Superior temporal gyrus (tissue), 1 donor: ENCODE data around the gene CHTF18.
"Not testable (repeated sequence)": the region's sequence is repeated elsewhere in the genome, so short reads cannot be mapped to it uniquely, and the experiment has no call there.

ENCODE experiments used
- DNase-seq: peaks from one replicate; pipeline ENCODE4 v3.0.0-alpha.2; 2016; ENCODE audit errors: extremely low spot score

Gene CHTF18

DNA sequence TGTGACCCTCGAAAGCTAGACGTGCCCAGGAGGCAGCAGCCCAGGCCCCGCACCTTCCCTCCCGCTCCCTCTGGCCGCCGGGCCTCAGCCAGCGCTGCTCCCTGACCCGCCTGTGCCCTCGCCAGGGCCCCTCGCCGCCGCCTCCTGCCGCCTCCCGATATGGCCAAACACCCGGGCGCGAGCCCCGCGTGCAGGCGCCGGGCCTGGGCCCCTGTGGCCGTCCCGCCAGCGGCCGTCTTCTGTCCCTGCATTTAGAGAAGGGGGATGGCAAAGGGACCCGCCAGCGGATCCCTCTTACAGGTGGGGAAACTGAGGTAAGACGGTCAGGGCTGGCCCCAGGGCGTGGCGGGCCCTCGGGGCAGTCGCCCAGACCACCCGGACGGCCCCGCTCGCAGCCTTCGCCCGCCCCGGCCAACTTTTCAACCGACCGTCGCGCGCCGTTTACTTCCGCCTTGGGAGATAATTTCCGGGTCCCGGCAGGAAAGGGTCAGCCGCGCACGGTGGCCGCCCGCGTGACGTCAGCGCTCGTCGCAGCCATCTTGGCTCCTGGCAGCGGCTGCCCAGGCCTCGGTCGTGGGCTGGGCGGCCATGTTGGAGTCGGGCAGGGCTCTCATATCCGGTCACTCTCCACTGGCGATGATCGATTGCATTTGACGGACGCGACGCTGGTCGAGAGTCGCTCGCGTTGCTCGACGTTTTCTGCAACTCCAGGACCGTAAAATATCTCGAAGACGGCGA, 19.1 kb downstream of the CHTF18 start:
- DNase-seq: peak; percentile 92

DNA sequence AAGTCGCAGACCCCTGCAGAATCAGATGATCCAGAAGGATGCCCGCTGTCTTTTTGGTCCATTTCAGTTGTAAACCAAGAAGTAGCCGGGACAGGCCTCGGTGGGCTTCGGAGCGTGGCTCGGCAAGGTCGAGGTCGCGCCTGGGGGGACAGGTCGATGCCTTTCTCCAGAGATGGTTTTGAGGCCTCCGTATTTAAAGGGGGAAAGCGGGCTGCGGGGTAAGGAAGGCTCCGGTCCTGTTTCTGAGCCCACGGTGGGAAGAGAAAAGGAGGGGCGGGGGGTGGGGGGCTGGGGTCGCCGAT, 19.6 kb downstream of the CHTF18 start:
- DNase-seq: no peak

DNA sequence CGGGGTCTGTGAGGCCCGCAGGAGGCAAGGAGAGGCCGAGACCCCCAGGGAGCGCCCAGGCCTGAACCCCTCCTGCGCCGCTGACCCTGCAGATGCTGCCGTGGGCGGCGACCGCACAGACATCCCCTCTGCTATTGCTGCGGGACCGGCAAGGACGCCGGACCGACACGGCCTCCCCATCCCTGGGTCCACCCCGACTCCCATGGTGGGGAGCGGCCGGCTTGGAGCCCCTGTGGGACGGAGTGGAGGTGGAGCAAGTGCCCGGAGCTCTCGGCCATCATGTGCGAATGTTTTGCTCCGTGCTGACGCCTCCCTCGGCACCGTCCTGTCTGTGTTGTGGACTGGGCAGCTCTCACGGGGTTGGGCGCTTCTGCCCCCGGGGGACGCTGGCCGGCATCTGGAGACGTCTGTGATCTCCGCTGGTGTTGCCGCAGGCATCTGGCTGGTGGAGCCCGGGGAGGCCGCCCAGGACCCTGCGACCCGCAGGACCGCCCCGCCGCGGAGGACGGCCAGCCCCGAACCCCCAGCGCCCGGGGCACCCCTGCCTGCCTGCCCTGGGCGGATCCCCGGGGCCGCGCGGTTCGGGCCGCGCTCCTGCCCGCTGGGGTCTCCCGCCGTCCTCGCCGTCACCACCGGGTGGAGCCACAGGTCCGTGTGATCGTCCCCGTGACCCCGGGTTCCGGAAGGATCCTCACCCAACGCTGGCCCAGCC, 24.9 kb downstream of the CHTF18 start:
- peak; percentile 73 for DNase-seq

DNA sequence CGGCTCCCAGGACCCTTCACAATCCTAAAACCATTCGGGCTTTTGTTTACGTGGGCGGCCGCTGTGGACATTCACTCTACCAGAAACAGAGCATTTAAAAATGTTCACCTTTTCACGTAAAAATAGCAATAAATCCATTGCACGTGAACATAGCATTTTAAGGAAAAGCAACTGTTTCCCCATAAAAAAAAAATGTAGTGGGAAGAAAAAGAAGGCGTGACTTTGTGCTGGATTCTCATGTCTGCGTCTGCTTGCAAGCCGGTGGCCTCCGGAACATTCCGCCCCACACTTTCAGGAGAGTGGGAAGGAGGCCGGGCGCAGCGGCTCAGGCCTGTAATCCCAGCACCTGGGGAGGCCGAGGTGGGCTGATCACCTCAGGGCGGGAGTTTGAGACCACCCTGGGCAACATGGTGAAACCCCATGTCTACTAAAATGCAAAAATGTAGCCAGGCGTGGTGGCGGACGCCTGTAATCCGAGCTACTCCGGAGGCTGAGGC, 25.5 kb downstream of the CHTF18 start:
- no peak for DNase-seq

DNA sequence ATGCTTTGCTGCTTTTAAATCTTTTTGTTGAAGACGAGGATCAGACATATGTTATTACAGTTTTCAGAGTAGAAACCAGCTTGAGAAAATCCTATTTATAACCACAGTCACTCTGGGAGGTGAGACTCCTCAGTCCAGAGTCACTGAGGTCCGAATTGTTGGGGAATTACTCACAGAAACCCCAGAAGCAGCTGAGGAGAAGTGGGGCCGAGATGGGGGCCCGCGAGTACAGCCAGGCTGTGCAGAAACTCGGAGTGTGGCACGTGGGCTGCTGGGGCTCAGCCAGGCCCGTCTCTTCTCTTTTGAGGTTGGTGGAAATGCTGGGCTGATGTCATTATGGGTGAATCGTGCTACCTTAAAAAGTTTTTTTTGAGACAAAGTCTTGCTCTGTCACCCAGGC, 26.6 kb downstream of the CHTF18 start:
- DNase-seq: peak; percentile 6

DNA sequence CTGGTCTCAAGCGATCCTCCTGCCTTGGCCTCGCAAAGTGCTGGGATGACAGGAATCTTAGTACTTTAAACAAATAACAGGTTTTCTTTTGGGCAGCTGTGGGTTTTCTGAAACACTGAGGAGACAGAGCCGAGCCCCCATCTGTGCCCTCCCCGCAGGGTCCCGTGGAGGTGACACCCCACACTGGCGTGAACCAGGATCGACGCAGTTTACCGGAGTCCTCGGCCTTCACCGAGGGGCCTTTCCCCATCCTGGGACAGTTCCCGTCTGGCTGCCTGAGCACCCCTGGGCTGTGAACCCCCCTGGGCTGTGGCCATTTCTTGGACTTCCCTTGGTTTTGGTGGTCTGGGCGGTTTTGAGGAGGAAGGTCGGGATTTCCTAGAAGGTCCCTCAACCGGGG, 27.4 kb downstream of the CHTF18 start:
- no peak for DNase-seq

DNA sequence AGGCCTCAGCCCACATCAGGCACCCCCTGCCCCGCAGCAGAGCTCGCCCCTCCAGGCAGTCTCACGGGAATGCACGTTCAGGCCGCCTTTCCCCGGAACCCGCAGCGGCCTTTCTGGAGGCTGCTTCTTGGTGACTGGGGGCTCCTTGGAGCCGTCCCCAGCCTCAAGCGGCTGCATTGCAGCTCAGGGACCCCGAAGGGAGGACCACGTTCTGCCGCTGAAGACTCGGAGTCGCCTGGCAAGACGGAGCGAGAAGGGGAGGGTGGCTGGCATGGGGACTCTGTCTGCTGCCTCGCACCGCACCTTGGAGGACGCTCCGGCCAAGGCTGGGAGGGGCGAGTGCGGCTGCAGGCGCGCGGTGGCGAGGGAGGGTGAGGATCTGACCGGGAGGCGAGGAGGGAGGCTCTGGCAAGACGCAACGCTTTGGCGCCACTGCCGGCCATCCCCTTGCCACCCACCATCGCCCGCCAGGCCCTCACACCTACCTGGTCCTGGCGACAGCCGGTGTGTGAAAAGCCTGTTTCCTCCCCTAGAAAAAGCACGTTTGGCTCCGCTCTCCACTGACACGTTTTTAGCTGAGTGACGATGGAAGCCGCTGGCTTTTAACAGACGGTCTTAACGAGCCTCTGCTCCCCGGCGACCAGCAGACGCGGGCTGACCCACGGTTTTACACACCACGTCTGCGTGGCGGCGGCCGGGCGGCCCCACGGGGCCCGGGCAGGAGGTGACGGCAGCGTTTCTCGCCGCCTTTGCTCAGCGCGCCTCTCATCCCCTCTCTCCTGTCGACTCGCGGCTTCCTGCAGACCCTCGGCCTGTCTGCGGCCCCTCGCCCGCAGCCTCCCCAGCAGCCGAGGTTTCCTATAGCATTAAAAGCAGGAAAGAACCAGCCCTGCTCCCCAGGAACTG, 28.8 kb downstream of the CHTF18 start:
- no peak for DNase-seq

DNA sequence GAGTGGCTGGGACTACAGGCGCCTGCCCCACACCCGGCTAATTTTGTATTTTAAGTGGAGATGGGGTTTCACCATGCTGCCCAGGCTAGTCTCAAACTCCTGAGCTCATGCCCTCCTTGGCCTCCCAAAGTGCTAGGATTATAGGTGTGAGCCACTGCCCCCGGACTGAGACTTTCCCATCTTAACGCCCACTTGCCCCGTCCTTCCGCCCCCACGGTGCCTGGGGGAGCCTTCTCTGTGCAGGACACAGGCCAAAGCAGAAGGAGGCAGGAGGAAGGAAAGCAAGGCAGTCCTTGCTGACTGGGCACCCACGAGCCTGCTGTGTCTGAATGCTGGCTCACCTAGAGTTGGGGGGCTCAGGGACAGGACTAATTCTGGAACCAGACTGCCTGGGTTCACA, 29.7 kb downstream of the CHTF18 start:
- DNase-seq: no peak

DNA sequence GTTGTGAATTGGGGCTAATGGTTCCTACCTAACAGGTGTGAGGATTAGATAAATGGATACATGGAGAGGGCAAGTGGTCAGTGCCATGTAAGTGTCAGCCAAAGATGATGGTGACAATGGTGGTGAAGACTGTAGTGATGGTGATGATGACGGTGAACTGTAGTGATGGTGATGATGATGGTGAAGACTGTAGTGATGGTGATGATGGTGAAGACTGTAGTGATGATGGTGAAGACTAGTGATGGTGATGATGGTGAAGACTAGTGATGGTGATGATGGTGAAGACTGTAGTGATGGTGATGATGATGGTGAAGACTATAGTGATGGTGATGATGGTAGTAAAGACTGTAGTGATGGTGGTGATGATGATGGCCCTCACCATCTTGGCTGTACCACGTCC, 30.2 kb downstream of the CHTF18 start:
- DNase-seq: no peak

DNA sequence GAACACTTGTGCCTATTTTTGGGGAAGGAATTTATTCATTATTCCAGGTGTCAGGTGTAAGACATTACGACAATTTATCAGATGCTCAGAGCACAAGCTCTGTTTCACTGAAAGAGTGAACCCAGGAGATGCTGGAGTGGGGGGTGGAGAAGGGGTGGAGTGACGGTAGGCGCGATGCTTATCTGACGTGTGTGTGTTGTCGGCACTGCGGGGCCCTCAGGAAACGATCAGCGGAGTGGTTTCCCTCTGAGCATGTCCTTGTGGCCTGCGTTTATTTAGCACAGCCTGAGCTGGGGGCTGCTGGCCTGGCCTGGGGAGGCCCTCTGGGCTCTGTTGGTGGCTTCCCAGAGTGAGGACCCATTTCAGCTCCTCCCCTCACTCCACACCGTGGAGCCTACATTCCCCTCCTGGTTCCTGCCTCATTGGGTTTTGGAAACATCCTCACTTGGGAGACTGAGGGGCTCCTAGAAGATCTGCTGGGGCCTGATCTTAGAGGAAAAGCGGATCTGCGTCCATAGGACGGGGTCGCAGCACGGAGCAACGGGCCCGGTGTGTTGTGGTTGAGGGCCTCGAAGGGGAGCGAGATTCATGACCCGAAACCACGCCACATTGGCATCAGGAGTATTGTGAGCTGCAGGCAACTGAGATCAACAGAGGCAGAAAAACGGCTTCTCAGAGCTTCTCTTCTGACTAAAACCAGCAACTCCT, 31.1 kb downstream of the CHTF18 start:
- no peak for DNase-seq

DNA sequence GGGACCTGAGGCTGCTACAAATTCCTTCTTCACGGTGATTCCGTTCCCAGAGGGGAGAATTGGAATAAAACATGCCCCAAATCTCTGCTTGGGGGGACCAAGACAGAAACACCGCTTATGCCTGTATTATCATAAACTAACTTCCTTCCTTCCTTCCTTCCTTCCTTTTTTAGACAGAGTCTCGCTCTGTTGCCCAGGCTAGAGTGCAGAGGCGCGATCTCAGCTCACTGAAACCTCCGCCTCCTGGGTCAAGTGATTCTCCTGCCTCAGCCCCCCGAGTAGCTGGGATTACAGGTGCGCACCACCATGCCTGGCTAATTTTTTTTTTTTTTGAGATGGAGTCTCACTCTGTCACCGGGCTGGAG, 31.6 kb downstream of the CHTF18 start:
- DNase-seq: not testable (repeated sequence)

DNA sequence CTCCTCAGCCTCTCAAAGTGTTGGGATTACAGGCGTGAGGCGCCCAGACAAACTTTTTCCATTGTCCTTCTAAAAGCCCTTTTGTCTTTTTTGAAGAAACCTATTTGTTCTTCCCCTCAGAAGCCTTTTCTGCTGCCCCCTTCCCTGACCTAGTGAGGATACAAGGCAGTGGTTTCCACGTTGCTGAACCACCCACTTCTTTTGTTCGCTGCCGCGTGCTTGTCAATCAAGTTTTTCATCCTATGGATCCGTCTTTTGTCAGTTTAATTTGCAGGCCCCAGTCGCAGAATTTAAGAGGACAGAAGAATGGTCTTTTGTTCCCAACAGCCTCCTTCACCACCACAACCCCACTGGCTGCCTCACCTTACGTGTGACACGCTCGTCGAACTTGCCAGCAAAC, 32.3 kb downstream of the CHTF18 start:
- no peak for DNase-seq

DNA sequence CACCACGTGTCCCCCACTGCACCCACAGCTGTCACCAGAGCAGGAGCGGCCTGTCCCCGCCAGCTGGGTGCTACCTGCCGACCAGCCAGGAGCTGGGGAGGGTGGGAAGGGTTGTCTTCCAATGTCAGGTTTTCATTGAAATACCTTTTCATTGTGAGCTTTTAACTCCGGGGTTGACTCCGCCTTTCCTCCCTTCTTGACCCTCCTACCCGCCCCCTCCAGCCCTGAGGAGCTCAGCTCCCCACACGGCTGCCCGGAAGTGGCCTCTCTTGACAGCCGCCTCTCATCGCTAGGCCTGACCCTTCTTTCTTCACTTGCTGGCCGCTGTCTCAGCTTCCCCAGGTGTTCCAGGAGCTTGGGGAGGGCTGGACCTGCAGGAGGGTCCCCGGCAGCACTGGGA, 33.3 kb downstream of the CHTF18 start:
- DNase-seq: no peak

DNA sequence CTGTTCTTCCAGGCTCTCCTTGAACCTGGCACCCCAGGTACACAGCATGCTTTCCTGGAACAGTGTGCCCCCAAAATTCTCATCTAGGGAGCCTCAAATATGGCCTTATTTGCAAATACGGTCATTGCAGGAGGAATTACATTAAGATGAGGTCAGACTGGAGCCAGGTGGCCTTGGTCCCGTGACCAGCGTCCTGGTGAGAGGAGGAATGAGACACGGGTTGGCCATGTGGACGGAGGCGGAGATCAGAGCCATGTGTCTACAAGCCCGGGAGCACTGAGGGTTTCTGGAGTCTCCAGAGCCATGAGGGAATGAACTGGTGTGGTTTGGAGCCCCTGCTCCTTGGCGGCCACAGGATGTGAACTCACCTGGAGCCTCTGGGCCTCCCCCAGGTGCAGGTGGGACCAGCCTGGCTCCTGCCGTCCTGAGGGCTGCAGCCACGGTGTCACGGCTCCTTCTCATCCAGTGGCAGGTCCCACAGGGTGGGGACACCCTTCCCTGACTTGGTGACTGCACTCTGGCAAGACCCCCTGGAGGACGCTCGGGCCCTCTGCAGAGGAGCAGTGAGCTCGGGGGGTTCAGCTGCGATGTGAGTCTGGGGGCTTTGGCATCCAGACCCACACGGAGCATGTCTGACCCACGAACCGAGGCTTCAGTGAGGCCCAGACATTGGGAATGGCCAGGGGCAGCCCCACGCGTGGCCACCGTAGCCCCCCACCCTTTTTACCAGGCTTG, 33.9 kb downstream of the CHTF18 start:
- no peak for DNase-seq

DNA sequence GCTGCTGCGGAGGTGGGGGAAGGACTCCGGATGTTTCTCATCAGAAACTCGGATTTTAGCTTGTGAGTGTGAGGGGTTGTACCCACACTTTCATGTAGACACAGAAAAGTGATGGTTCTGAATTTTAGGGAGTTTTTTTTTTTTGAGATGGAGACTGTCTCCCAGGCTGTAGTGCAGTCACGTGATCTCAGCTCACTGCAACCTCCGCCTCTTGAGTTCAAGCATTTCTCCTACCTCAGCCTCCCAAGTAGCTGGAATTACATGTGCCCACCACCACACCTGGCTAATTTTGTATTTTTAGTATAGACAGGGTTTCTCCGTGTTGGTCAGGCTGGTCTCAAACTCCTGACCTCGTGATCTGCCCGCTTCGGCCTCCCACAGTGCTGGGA, 34.5 kb downstream of the CHTF18 start:
- DNase-seq: no peak

DNA sequence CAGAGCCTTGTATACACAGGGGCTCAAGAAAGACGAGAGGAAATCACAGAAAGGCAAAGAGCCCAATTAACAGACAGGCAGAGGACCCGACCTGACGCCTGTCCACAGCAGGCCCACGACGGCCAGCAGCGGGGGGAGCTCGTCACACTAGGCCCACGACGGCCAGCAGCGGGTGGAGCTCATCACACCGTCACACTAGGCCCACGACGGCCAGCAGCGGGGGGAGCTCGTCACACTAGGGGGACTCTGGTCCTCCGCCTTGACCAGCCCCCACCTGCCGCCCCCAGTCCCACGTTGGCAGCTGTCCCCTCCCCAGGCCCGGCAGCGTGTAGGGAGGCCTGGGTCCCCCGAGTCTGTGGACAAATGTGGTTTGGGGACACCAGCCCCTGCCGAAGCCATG, 35.8 kb downstream of the CHTF18 start:
- DNase-seq: no peak

DNA sequence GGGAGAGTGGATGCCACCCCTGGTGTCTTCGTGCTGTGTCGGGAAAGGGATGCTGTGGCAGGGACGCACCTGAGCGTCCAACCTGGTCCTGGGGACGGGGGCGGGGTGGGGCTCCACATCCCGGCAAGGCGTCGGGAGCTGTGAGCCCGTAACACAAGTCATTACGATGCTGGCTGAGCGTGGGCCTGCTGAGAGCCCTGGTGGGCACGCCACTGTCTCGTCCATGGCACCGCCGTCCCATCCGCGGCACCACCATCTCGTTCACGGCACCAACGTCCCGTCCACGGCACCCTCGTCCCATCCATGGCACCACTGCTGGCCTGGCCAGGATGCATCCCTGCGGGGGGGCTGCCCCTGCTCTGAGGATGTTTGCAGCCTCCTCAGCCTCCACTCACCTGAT, 36.2 kb downstream of the CHTF18 start:
- DNase-seq: no peak

DNA sequence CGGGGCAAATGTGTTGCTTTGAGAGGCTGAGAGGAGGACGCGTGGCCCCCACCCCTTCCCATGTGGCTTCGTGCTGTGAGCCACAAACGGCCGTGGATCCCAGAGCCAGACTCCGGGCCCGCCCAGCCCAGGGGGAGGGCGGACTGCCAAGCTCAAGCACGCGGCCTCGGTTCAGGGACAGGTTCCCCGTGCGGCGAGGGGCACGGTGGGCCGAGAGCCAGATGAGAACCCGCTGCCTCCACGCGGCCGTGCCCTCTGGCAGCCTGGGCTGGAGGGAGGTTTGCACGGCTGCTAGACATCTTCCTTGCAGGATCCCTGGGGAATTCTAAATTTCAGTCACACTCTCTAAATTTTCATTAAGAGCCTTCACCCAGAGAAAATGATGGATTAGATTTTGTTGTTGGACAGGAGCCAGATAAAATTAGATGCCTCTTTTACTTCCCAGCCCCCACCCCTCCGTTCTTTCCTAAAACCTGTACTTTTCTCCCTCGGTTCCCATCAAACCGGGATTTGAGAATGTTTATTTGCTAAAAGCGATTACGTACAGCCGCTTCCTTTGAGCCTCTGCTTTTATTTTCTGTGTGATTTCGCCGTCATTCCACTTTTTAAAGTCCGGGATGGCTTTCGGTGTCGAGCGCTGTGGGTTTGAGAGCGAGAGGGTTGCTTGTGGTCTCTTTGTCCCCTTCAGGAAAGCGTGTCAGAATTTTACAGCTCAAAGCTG, 37.1 kb downstream of the CHTF18 start:
- no peak for DNase-seq

DNA sequence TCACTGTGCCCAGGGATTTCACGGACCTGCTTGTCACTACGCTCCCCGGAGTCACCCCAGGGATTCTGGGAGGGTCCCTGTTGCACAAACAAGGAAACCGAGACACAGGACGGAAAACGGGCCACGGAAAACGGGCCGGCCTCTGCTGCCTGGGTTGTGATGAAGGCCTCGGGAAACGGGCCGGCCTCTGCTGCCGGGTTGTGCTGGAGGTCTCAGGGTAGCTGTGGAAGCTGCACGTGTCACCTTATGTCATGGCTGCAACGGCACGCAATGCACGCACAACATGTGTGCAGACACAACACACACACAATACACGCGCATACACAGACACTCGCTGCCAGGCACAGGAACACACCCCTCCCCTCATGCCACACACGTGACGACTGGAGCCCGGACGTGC, 39.1 kb downstream of the CHTF18 start:
- no peak for DNase-seq

DNA sequence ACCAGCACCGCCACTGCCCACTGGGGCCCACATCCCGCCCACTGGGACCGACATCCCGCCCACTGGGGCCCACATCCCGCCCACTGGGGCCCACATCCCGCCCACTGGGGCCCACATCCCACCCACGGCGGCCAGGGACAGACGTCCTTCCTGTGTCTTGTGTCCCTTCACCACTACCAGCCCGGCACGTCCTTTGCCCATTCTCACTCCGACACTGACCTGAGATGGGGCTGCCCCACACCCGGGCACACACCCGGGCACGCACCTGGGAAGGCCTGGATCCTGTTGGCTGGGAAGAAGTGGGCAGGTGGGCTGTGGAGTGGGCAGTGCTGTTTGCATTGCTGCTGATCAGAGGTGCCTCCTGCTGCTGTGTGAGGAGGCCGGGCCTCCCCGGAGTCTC, 40.5 kb downstream of the CHTF18 start:
- no peak for DNase-seq
